Measurements from ENCODE around the gene PDCL2. TPM values are rescaled to one million over a fixed set of nuclear protein-coding genes. Genes with fewer than 3 reads are reported as not detected.

PDCL2 gene
- total RNA-seq, 1 experiment from 2014 or later, result not detected

- no peaks in the 10 kb centered on the region for H3K27me3 ChIP-seq (ENCODE audit: insufficient read depth, low read depth)
- H3K4me3 ChIP-seq, result no peak overlapping the region
- ChIA-PET CTCF (no interaction called here), POLR2A (ENCODE audit: unreplicated experiment) (no interaction called here)
- no peak overlapping the region for H2AFZ ChIP-seq
- H3K27ac ChIP-seq, result peak overlapping the region; percentile 37; the same call in 1 of the 2 replicates
- H3K4me2 ChIP-seq, result no peak overlapping the region
- no peaks in the 10 kb centered on the region for H3K9me3 ChIP-seq (ENCODE audit: insufficient read depth, low read depth)
- H3K79me2 ChIP-seq (ENCODE audit: low read depth), result peaks cover 26% of the 10 kb centered on the region; the same call in 1 of the 2 replicates
- no TSS peak for BruUV-seq (replicated peaks)
- H3K36me3 ChIP-seq (ENCODE audit: low read depth), result no peaks in the 10 kb centered on the region
- intact Hi-C loops (cut with micrococcal nuclease; ENCODE audit: unreplicated experiment), result no loop called here
- DNase-seq, result no peak
- no peaks in the 10 kb centered on the region for H3K9me2 ChIP-seq (ENCODE audit: insufficient read depth)
- H3K4me1 ChIP-seq (replicated peaks; ENCODE audit: insufficient read depth), result no peaks in the 10 kb centered on the region
- H3F3A ChIP-seq (ENCODE audit: insufficient read depth, low read depth), result no peaks in the 10 kb centered on the region
- TF ChIP-seq EZH2 (IDR thresholded peaks at IDR 0.05; ENCODE audit: low read depth) (no peak), CTCF (conservative IDR thresholded peaks at IDR 0.05) (no peak)
- H4K20me1 ChIP-seq (ENCODE audit: insufficient read depth), result no peaks in the 10 kb centered on the region
These were observed 67.0 kb downstream of the PDCL2 start for GRCh38 chr4:55524844-55525571.

- Histone ChIP-seq H3K27me3 (ENCODE audit: insufficient read depth, low read depth) (no peaks in the 10 kb centered on the region), H3K9me2 (ENCODE audit: insufficient read depth) (no peaks in the 10 kb centered on the region), H3K79me2 (ENCODE audit: low read depth) (peaks cover 10% of the 10 kb centered on the region; the same call in 1 of the 2 replicates), H3K4me1 (replicated peaks; ENCODE audit: insufficient read depth) (no peaks in the 10 kb centered on the region), H3K36me3 (ENCODE audit: low read depth) (no peaks in the 10 kb centered on the region), H4K20me1 (ENCODE audit: insufficient read depth) (no peaks in the 10 kb centered on the region), H3K9me3 (ENCODE audit: insufficient read depth, low read depth) (no peaks in the 10 kb centered on the region), H3K27ac (no peak overlapping the region), H3F3A (ENCODE audit: insufficient read depth, low read depth) (no peaks in the 10 kb centered on the region), H2AFZ (no peak overlapping the region), H3K4me2 (no peak overlapping the region), H3K4me3 (no peak overlapping the region)
- POLR2A ChIA-PET (ENCODE audit: unreplicated experiment), result no interaction called here
- intact Hi-C loops (cut with micrococcal nuclease; ENCODE audit: unreplicated experiment), result no loop called here
- CTCF ChIA-PET, result no interaction called here
- TF ChIP-seq CTCF (conservative IDR thresholded peaks at IDR 0.05), result no peak
- no peak for TF ChIP-seq EZH2 (IDR thresholded peaks at IDR 0.05; ENCODE audit: low read depth)
- DNase-seq, result no peak
- BruUV-seq (replicated peaks), result no TSS peak
These were observed 73.6 kb downstream of the PDCL2 start for GRCh38 chr4:55518442-55518841.

- Histone ChIP-seq H3K9me2 (ENCODE audit: insufficient read depth) (no peaks in the 10 kb centered on the region), H3K79me2 (ENCODE audit: low read depth) (peaks cover 9% of the 10 kb centered on the region; the same call in 1 of the 2 replicates), H3F3A (ENCODE audit: insufficient read depth, low read depth) (no peaks in the 10 kb centered on the region), H4K20me1 (ENCODE audit: insufficient read depth) (no peaks in the 10 kb centered on the region), H3K27me3 (ENCODE audit: insufficient read depth, low read depth) (no peaks in the 10 kb centered on the region), H3K4me2 (no peak overlapping the region), H2AFZ (no peak overlapping the region), H3K4me1 (replicated peaks; ENCODE audit: insufficient read depth) (no peaks in the 10 kb centered on the region), H3K9me3 (ENCODE audit: insufficient read depth, low read depth) (no peaks in the 10 kb centered on the region), H3K27ac (no peak overlapping the region), H3K4me3 (no peak overlapping the region), H3K36me3 (ENCODE audit: low read depth) (no peaks in the 10 kb centered on the region)
- TF ChIP-seq EZH2 (IDR thresholded peaks at IDR 0.05; ENCODE audit: low read depth) (no peak), CTCF (conservative IDR thresholded peaks at IDR 0.05) (no peak)
- ChIA-PET POLR2A (ENCODE audit: unreplicated experiment) (no interaction called here), CTCF (interaction anchor here (0.6 kb wide), 1 partner anchor 155 kb away, joined by 10 read pairs; no protein-coding TSS in a partner anchor)
- no TSS peak for BruUV-seq (replicated peaks)
- DNase-seq, result no peak
- intact Hi-C loops (cut with micrococcal nuclease; ENCODE audit: unreplicated experiment), result no loop called here
These were observed 74.4 kb downstream of the PDCL2 start for GRCh38 chr4:55517526-55518229.

Data from PC-9 (cell line).